ENCODE results near the gene TMEM131L.

DNA sequence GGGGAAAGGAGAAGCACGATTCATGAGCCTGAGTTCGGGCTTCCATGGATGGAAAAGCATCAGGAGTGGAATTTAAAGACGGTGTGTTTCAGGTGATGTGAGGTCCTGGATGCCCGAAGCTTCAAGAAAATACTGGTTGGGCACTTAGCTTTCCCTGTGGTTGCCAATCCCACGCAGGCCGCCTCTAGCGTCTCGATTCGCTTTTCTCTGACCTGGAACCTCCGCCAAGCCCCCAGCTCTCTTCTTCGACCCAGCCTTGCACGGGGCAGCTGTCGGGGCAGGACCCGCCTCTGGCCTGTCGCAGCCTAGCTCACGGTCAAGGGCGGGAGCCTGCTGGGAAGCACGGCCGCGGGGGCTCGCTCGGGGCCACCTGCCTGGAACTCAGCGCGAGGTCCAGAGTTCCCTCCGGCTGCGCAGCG lies 217.6 kb downstream of the TMEM131L start:
- TF ChIP-seq, protein P1, sequence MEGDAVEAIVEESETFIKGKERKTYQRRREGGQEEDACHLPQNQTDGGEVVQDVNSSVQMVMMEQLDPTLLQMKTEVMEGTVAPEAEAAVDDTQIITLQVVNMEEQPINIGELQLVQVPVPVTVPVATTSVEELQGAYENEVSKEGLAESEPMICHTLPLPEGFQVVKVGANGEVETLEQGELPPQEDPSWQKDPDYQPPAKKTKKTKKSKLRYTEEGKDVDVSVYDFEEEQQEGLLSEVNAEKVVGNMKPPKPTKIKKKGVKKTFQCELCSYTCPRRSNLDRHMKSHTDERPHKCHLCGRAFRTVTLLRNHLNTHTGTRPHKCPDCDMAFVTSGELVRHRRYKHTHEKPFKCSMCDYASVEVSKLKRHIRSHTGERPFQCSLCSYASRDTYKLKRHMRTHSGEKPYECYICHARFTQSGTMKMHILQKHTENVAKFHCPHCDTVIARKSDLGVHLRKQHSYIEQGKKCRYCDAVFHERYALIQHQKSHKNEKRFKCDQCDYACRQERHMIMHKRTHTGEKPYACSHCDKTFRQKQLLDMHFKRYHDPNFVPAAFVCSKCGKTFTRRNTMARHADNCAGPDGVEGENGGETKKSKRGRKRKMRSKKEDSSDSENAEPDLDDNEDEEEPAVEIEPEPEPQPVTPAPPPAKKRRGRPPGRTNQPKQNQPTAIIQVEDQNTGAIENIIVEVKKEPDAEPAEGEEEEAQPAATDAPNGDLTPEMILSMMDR (IDR thresholded peaks at IDR 0.05; ENCODE audit: low read length) = no peak
- no peak for TF ChIP-seq EZH2phosphoT487 (IDR thresholded peaks at IDR 0.05; ENCODE audit: low read length)
